IMR-90 (cell line): Measurements from ENCODE around the gene TAGLN. TPM values are rescaled to one million over a fixed set of nuclear protein-coding genes. Genes with fewer than 3 reads are reported as not detected.
A peak's percentile ranks its signal among the peaks of the same experiment; 100 is the strongest.

ENCODE experiments used
- ATAC-seq: fragments of 200-7000 bp; cut with Tn5 transposase; 2 replicates; pipeline ENCODE4 v1.9.1; 2020; ENCODE audit warnings: low read depth, mild to moderate bottlenecking, moderate library complexity
- BruUV-seq: library from RNA; stranded (reverse); fragments of 400-500 nt; replicated peaks from 2 replicates; lab custom pipeline; 2021; lab: Mats Ljungman, UMichigan
- CTCF ChIA-PET: fragments of 300-600 bp; formaldehyde crosslinking; extraction: SDS; loops from one replicate; lab custom pipeline; 2021; ENCODE audit warnings: antibody characterized with exemption; lab: Yijun Ruan, JAX
- POLR2A ChIA-PET: fragments of 300-600 bp; sonication (Branson Sonifier 250); formaldehyde crosslinking; loops from one replicate; lab custom pipeline; 2022; ENCODE audit warnings: antibody characterized with exemption; ENCODE audit not compliant: unreplicated experiment; lab: Charles Lee
- DNase-seq: peaks from one replicate; pipeline ENCODE4 v3.0.0; 2013
- H2AFZ ChIP-seq: replicated peaks from 2 replicates; pipeline ENCODE3; 2013; ENCODE audit warnings: low read length, mild to moderate bottlenecking; ENCODE audit not compliant: poor library complexity
- H2AK5ac ChIP-seq: 2 replicates; pipeline ENCODE4 v1.6.1; 2013; ENCODE audit warnings: low read depth, low read length, inconsistent platforms
- H2AK9ac ChIP-seq: replicated peaks from 2 replicates; pipeline ENCODE3; 2013; ENCODE audit warnings: mild to moderate bottlenecking, low read depth, low read length, moderate library complexity; ENCODE audit not compliant: poor library complexity
- H2BK120ac ChIP-seq: 2 replicates; pipeline ENCODE4 v1.6.1; 2013; ENCODE audit warnings: low read depth, low read length, inconsistent platforms
- H2BK15ac ChIP-seq: 3 replicates; pipeline ENCODE4 v1.6.1; 2013; ENCODE audit warnings: low read depth, low read length, inconsistent platforms
- H2BK20ac ChIP-seq: 2 replicates; pipeline ENCODE4 v1.6.1; 2013; ENCODE audit warnings: low read depth, mild to moderate bottlenecking, inconsistent platforms, low read length, moderate library complexity
- H2BK5ac ChIP-seq: 2 replicates; pipeline ENCODE4 v1.6.1; 2013; ENCODE audit warnings: mild to moderate bottlenecking, low read depth, low read length, inconsistent platforms; ENCODE audit not compliant: poor library complexity, severe bottlenecking
- H3K14ac ChIP-seq: replicated peaks from 2 replicates; pipeline ENCODE4 v1.6.1; 2013; ENCODE audit warnings: low read depth, low read length, inconsistent platforms
- H3K18ac ChIP-seq: 2 replicates; pipeline ENCODE4 v1.6.1; 2013; ENCODE audit warnings: low read depth, low read length, control low read depth
- H3K23ac ChIP-seq: 2 replicates; pipeline ENCODE4 v1.6.1; 2013; ENCODE audit warnings: low read depth, low read length, inconsistent platforms
- H3K27ac ChIP-seq: 2 replicates; pipeline ENCODE4 v1.5.1; 2013; ENCODE audit warnings: mild to moderate bottlenecking, control low read depth, low read length; ENCODE audit not compliant: insufficient read depth
- H3K27me3 ChIP-seq: 2 replicates; pipeline ENCODE4 v1.6.1; 2013; ENCODE audit warnings: low read length; ENCODE audit not compliant: control insufficient read depth, insufficient read depth
- H3K36me3 ChIP-seq: 2 replicates; pipeline ENCODE4 v1.6.1; 2013; ENCODE audit warnings: low read length, mixed read lengths; ENCODE audit not compliant: control insufficient read depth, insufficient read depth
- H3K4ac ChIP-seq: 2 replicates; pipeline ENCODE4 v1.6.1; 2013; ENCODE audit warnings: low read depth, low read length, inconsistent platforms
- H3K4me1 ChIP-seq: 2 replicates; pipeline ENCODE4 v1.6.1; 2013; ENCODE audit warnings: low read length, mixed read lengths; ENCODE audit not compliant: control insufficient read depth, insufficient read depth
- H3K4me2 ChIP-seq: 2 replicates; pipeline ENCODE4 v1.6.1; 2013; ENCODE audit warnings: low read depth, mild to moderate bottlenecking, control low read depth, low read length, moderate library complexity
- H3K4me3 ChIP-seq: 2 replicates; pipeline ENCODE4 v1.5.1; 2013; ENCODE audit warnings: low read depth, mild to moderate bottlenecking, control low read depth, low read length, moderate library complexity; ENCODE audit not compliant: insufficient read depth
- H3K56ac ChIP-seq: 2 replicates; pipeline ENCODE4 v1.6.1; 2013; ENCODE audit warnings: low read length, inconsistent platforms; ENCODE audit not compliant: insufficient read depth; ENCODE audit errors: extremely low read depth
- H3K79me1 ChIP-seq, 2 experiments: 2 replicates each; pipeline ENCODE4 v1.6.1; 2013; ENCODE audit warnings: low read length in 2 of 2, inconsistent platforms in 1 of 2, low read depth in 1 of 2
- H3K9ac ChIP-seq: 2 replicates; pipeline ENCODE4 v1.6.1; 2013; ENCODE audit warnings: low read depth, low read length, control low read depth
- H3K9me1 ChIP-seq: 2 replicates; pipeline ENCODE4 v1.6.1; 2013; ENCODE audit warnings: low read length, inconsistent platforms; ENCODE audit not compliant: insufficient read depth
- H3K9me3 ChIP-seq: 2 replicates; pipeline ENCODE4 v1.6.1; 2013; ENCODE audit warnings: low read length; ENCODE audit not compliant: control insufficient read depth, insufficient read depth
- H4K20me1 ChIP-seq: 2 replicates; pipeline ENCODE4 v1.6.1; 2013; ENCODE audit warnings: low read length, inconsistent platforms; ENCODE audit not compliant: insufficient read depth
- H4K5ac ChIP-seq: 2 replicates; pipeline ENCODE4 v1.6.1; 2013; ENCODE audit warnings: mild to moderate bottlenecking, low read depth, low read length, control low read depth
- H4K8ac ChIP-seq, 2 experiments: 2 replicates each; pipeline ENCODE4 v1.6.1; 2013; ENCODE audit warnings: low read depth in 2 of 2, low read length in 2 of 2, control low read depth in 1 of 2, inconsistent platforms in 1 of 2
- H4K91ac ChIP-seq: 2 replicates; pipeline ENCODE4 v1.6.1; 2013; ENCODE audit warnings: low read depth, low read length, inconsistent platforms; ENCODE audit not compliant: insufficient read depth
- CEBPB ChIP-seq: IDR thresholded peaks from 2 replicates; pipeline ENCODE4 v1.6.1; 2012; ENCODE audit warnings: low read depth, low read length, improper control_type of control experiment
- FOS ChIP-seq: fragments of 150-350 bp; IDR thresholded peaks from 2 replicates; pipeline ENCODE4 v1.6.1; 2016; ENCODE audit warnings: low read depth, low read length
- MXI1 ChIP-seq: IDR thresholded peaks from 2 replicates; pipeline ENCODE4 v1.6.1; 2012; ENCODE audit warnings: low read depth, mild to moderate bottlenecking, low read length, moderate library complexity, borderline replicate concordance
- POLR2A ChIP-seq: IDR thresholded peaks from 2 replicates; pipeline ENCODE4 v1.6.1; 2012; ENCODE audit warnings: mild to moderate bottlenecking, low read depth, low read length
- RAD21 ChIP-seq: IDR thresholded peaks from 2 replicates; pipeline ENCODE4 v1.6.1; 2012; ENCODE audit warnings: low read length, improper control_type of control experiment
- RCOR1 ChIP-seq: IDR thresholded peaks from 2 replicates; pipeline ENCODE4 v1.6.1; 2012; ENCODE audit warnings: mild to moderate bottlenecking, low read length, improper control_type of control experiment; ENCODE audit not compliant: insufficient replicate concordance
- WGBS, 2 experiments: methylation state at CpG; one replicate each; pipeline versions ENCODE4 v1.1.5 to v1.1.7; 2013; ENCODE audit warnings: missing lambda C conversion rate in 2 of 2; ENCODE audit not compliant: insufficient read length in 1 of 2; ENCODE audit errors: extremely low coverage in 2 of 2; 5-methylcytosine and 5-hydroxymethylcytosine counted together
- dilution Hi-C: fragments of 300-500 bp; cut with HindIII; formaldehyde crosslinking; loops from one replicate; pipeline ENCODE4 v1.14.3; 2018; ENCODE audit warnings: low sequenced_read_pairs; ENCODE audit not compliant: unreplicated experiment
- in situ Hi-C: fragments of 300-500 bp; cut with MboI; formaldehyde crosslinking; loops from 3 replicates; pipeline ENCODE4 v1.14.3; 2019; ENCODE audit warnings: low sequenced_read_pairs, inconsistent platforms, mixed read lengths
- intact Hi-C: fragments of 100-400 bp; cut with micrococcal nuclease; formaldehyde crosslinking; loops from 2 replicates; pipeline ENCODE4 v1.10.0; 2022
- polyA plus RNA-seq, 3 experiments: library from polyadenylated mRNA; depleted of rRNA; stranded (reverse); fragments of >200 nt; gene quantifications; 2 replicates each; pipeline ENCODE4 v1.2.3, GENCODE V29; 2012; ENCODE audit warnings: low replicate concordance in 1 of 3
- total RNA-seq: library from RNA; depleted of rRNA; stranded (reverse); fragments of >200 nt; gene quantifications from 2 replicates; pipeline ENCODE4 v1.2.3, GENCODE V29; 2012

The TAGLN gene
- total and polyA plus RNA-seq, 2 of the 4 experiments (the other 2 are of a cell fraction): 2,558 to 3,760 TPM

GRCh38 chr11:117217141-117218084 lies 18.2 kb downstream of the TAGLN start:
- Histone ChIP-seq H3K4me2 (peak overlapping the region; percentile 1), H4K20me1 (no peaks in the 10 kb centered on the region), H2BK5ac (peak overlapping the region; percentile 99), H2BK20ac (peak overlapping the region; percentile 96), H3K14ac (peak overlapping the region; percentile 98), H3K9ac (peak overlapping the region; percentile 90), H4K91ac (peak overlapping the region; percentile 99), H3K9me1 (peaks cover 28% of the 10 kb centered on the region), H3K27ac (peak overlapping the region; percentile 100), H4K8ac (peak overlapping the region; percentile 95 to 99), H2AFZ (peak overlapping the region; percentile 54), H4K5ac (peak overlapping the region; percentile 100), H3K23ac (peak overlapping the region; percentile 98), H3K36me3 (peaks cover 40% of the 10 kb centered on the region), H2BK120ac (peak overlapping the region; percentile 97), H3K18ac (peak overlapping the region; percentile 98), H3K79me1 (peaks cover 18 to 46% of the 10 kb centered on the region in 2 experiments; a peak in 3 of 4 replicates), H2BK15ac (peak overlapping the region; percentile 100), H3K56ac (peak overlapping the region; percentile 98), H3K9me3 (no peaks in the 10 kb centered on the region), H3K27me3 (no peaks in the 10 kb centered on the region), H3K4me1 (peaks cover 40% of the 10 kb centered on the region), H3K4ac (peak overlapping the region; percentile 99), H2AK9ac (peak overlapping the region; percentile 96), H2AK5ac (peak overlapping the region; percentile 100), H3K4me3 (no peak overlapping the region)
- ATAC-seq (peak; percentile 56), DNase-seq (peak; percentile 88)
- dilution Hi-C loops: no loop called here
- no peak for TF ChIP-seq RCOR1
- TF ChIP-seq RAD21: 0 out of 2 replicates have a peak, but pooled peaks have one; percentile 3
- 0 out of 2 replicates have a peak, but pooled peaks have one; percentile 2 for TF ChIP-seq FOS
- TF ChIP-seq MXI1: no peak
- TF ChIP-seq POLR2A: peak; percentile 16; the same call in 1 of the 2 replicates
- TF ChIP-seq CEBPB: peak; percentile 62; the same call in 1 of the 2 replicates
- in situ Hi-C loops: no loop called here
- TSS peak; percentile 12 for BruUV-seq
- ChIA-PET CTCF (interaction anchor here (2.0 kb wide), 1 partner anchor 10 kb away, joined by 6 read pairs; no protein-coding TSS in a partner anchor), POLR2A (interaction anchor here (1.2 to 2.0 kb wide), 2 partner anchors 9 to 18 kb away, joined by 6 to 11 read pairs; partner anchors contain the start of gene TAGLN)
- WGBS, 2 experiments: no CpG with 5 or more reads among the region's 11 CpGs
- intact Hi-C loops: no loop called here
